NCI-H1092 treated with DMSO at 0.1 percent for 48 hours (cell line): ENCODE results near the gene C5AR1.
A peak's percentile ranks its signal among the peaks of the same experiment; 100 is the strongest.
"Not testable (repeated sequence)": the region's sequence is repeated elsewhere in the genome, so short reads cannot be mapped to it uniquely, and the experiment has no call there.

ENCODE experiments used
- DNase-seq: peaks from one replicate; lab custom pipeline; 2025; lab: John Stamatoyannopoulos, UW

C5AR1 gene

GRCh38 chr19:47284324-47284899, 25.2 kb upstream of the C5AR1 start:
- DNase-seq, result peak; percentile 23

DNA sequence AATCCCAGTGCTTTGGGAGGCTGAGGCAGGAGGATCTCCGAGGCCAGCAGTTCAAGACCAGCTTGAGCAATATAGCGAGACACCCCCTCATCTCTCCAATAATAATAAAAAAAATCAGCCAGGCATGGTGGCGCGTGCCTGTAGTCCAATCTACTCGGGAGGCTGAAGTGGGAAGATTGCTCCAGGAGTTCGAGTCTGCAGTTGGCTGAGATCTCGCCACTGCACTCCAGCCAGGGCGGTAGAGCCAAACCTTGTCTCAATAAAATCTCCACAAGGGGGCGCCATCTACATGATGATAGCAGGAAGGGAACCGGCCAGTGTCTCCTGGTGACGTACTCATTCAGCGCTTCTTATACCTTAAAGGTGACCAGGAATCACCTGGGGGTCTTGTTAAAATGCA, 13.6 kb upstream of the C5AR1 start:
- DNase-seq, result peak; percentile 62

GRCh38 chr19:47300867-47301266, 8.8 kb upstream of the C5AR1 start:
- not testable (repeated sequence) for DNase-seq

GRCh38 chr19:47302249-47302648, 7.4 kb upstream of the C5AR1 start:
- no peak for DNase-seq

- no peak for DNase-seq
Measured at GRCh38 chr19:47303966-47304365, 5.7 kb upstream of the C5AR1 start.

GRCh38 chr19:47305309-47305751, 4.3 kb upstream of the C5AR1 start:
- DNase-seq, result peak; percentile 5

DNA sequence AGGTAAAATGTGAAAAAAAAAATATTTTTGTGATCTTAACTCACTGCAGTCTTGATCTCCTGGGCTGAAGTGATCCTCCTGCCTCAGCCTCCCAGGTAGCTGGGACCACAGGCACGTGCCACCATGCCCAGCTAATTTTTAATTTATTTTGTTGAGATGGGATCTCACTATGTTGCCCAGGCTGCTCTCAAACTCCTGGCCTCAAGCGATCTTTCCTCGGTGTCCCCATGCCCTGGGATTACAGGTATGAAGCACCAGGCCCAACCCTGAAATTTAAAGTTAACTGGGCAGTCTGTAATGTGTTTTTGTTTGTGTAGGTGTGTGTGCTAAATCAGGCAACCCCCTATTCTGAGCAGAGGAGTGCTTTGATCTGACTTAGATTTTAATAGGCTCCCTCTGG, 3.4 kb upstream of the C5AR1 start:
- DNase-seq, result no peak

GRCh38 chr19:47309038-47309437, 623 bp upstream of the C5AR1 start:
- no peak for DNase-seq

DNA sequence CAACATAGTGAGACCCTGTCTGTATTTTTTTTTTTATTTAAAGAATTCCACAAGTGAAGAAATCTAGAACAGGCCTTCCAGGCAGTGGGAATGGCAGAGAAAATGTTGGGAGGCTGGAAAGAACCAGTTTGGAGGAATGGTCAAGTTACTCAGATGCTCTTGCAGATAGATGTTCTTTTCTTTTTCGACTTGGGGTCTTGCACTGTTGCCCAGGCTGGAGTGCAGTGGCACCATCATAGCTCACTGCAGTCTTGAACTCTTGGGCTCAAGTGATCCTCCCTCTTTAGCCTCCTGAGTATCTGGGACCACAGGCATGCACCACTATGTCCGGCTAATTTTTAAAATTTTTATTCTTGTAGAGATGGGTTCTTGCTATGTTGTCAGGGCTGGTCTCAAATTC, 662 bp downstream of the C5AR1 start:
- DNase-seq, result no peak

- peak; percentile 12 for DNase-seq
Measured at GRCh38 chr19:47310819-47311218, 1.2 kb downstream of the C5AR1 start.

DNA sequence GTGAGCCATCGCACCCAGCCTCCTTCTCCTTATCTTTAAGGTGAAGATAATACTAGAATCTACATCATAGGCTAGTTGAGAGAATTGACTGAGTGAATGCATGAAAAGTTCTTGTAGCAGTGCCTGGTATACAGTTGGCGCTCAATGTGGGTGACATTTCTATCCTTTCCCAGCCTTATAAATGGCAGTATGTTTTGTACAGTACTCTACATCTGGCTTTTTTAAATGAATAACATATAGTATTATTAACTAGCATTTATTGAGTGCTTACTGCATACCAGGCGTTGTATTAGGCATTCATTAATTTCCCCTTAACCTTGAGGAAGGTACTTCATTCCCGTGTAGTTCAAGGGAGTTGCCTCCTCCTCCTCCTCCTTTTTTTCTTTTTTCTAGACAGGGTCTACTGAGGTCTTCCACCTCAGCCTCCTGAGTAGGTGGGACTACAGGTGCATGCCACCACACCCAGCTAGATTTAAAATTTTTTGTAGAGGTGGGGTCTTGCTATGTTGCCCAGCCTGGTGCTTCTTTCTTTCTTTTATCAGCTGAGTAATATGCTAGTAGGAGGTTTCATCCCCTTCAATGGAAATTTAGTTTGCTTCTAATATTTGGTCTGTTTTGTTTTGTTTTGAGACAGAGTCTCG, 2.8 kb downstream of the C5AR1 start:
- DNase-seq, result no peak

- DNase-seq, result no peak
Measured at GRCh38 chr19:47313754-47314295, 4.2 kb downstream of the C5AR1 start.

GRCh38 chr19:47315125-47315821, 5.6 kb downstream of the C5AR1 start:
- no peak for DNase-seq

GRCh38 chr19:47316513-47316912, 6.9 kb downstream of the C5AR1 start:
- no peak for DNase-seq

DNA sequence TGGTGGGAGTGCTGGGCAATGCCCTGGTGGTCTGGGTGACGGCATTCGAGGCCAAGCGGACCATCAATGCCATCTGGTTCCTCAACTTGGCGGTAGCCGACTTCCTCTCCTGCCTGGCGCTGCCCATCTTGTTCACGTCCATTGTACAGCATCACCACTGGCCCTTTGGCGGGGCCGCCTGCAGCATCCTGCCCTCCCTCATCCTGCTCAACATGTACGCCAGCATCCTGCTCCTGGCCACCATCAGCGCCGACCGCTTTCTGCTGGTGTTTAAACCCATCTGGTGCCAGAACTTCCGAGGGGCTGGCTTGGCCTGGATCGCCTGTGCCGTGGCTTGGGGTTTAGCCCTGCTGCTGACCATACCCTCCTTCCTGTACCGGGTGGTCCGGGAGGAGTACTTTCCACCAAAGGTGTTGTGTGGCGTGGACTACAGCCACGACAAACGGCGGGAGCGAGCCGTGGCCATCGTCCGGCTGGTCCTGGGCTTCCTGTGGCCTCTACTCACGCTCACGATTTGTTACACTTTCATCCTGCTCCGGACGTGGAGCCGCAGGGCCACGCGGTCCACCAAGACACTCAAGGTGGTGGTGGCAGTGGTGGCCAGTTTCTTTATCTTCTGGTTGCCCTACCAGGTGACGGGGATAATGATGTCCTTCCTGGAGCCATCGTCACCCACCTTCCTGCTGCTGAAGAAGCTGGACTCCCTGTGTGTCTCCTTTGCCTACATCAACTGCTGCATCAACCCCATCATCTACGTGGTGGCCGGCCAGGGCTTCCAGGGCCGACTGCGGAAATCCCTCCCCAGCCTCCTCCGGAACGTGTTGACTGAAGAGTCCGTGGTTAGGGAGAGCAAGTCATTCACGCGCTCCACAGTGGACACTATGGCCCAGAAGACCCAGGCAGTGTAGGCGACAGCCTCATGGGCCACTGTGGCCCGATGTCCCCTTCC, 10.5 kb downstream of the C5AR1 start:
- DNase-seq, result no peak

DNA sequence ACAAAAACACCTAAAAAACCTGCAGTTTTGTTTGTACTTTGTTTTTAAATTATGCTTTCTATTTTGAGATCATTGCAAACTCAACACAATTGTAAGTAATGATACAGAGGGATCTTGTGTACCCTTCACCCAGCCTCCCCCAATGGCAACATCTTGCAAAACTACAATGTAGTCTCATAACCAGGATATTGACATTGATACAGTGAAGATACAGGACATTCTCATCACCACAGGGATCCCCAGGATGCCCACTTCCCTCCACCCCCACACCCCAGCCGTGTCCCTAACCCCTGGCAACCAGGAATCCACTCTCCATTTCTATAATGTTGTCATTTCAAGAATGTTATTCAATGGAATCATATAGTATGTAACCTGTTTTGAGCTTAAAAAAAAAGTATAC, 12.0 kb downstream of the C5AR1 start:
- no peak for DNase-seq

GRCh38 chr19:47322058-47322457, 12.4 kb downstream of the C5AR1 start:
- DNase-seq, result no peak

DNA sequence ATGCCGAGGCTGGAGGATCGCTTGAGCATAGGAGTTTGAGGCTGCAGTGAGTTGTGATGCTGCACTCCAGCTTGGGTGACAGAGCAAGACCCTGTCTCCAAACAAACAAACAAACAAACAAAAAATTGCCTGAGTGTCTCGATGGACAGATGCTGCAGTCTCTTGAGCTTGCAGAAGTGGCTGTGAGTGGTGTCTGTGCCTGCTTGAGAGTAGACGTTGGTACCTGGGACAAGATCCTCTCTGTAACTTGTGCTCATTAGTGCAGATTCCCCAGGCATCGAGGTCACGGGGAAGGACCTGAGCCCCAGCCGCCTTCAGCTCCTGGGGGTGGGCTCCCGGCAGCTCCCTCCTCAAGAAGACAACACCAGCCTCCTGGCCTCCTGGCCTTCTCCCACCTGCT, 13.7 kb downstream of the C5AR1 start:
- no peak for DNase-seq

DNA sequence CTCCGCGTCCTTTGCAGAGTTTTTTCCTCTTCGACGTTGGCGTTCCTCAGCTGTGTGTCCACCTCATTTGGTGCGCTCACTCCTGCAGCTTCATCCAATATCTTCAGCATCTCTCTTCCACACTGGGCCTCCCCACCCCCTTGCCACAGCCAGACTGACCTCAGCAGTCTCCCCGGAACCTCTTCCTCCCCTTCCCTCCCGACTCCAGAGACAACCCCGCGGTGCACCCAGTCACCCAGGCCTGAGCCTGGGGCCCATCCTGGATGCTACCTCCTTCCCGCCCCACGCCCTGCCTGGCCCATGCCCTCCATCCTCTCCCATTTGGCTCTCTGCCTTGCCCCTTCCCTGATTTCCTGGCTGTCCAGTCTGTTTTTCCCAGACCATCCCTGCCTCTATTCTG, 14.2 kb downstream of the C5AR1 start:
- no peak for DNase-seq

DNA sequence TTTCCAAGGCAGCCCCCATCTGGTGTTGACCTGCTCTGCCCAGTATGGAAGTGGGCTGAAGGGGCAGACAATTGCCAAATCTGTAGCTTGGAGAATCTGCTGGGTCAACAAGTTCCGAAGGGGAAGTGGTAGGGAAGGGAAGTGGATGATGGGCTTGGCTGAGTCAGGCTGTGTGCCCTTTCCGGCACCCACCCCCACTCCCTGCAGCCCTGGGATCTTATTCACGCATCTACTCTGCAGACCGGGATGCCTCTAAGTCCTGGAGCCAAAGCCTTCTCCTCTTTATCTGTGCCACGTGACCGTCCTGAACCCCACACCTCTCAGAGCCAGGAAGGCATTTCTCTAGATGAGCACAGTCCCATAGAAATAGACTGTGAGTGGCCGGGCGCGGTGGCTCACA, 14.8 kb downstream of the C5AR1 start:
- no peak for DNase-seq

- no peak for DNase-seq
Measured at GRCh38 chr19:47330466-47330869, 20.8 kb downstream of the C5AR1 start.

GRCh38 chr19:47331490-47331889, 21.8 kb downstream of the C5AR1 start:
- no peak for DNase-seq
